Islet of Langerhans (tissue), 1 donor: Measurements from ENCODE around the gene TEKTIP1.

Source experiments
- FAIRE-seq: peaks from one replicate; lab custom pipeline; 2011; peaks lifted over from hg19 to GRCh38; lab: Jason Lieb, UNC

The TEKTIP1 gene

GRCh38 chr19:3538965-3539755, at the start of gene TEKTIP1:
Gene TEKTIP1, plus strand, starts transcription at chr19:3539174. Its CDS starts 4 bp downstream, at chr19:3539178.
- FAIRE-seq, result no peak

- FAIRE-seq, result no peak
These were observed 47.4 kb upstream of the TEKTIP1 start for GRCh38 chr19:3491396-3492119.

- no peak for FAIRE-seq
These were observed 46.7 kb upstream of the TEKTIP1 start for GRCh38 chr19:3492131-3492839.

GRCh38 chr19:3492919-3493318, 46.1 kb upstream of the TEKTIP1 start:
- FAIRE-seq, result no peak

- no peak for FAIRE-seq
These were observed 45.3 kb upstream of the TEKTIP1 start for GRCh38 chr19:3493651-3494050.

- no peak for FAIRE-seq
These were observed 44.9 kb upstream of the TEKTIP1 start for GRCh38 chr19:3494051-3494450.

GRCh38 chr19:3494559-3494958, 44.4 kb upstream of the TEKTIP1 start:
- no peak for FAIRE-seq

GRCh38 chr19:3496392-3497273, 42.3 kb upstream of the TEKTIP1 start:
- no peak for FAIRE-seq

- no peak for FAIRE-seq
These were observed 41.0 kb upstream of the TEKTIP1 start for GRCh38 chr19:3497757-3498520.

- no peak for FAIRE-seq
These were observed 39.1 kb upstream of the TEKTIP1 start for GRCh38 chr19:3499738-3500428.

- FAIRE-seq, result peak; percentile 92
These were observed 38.4 kb upstream of the TEKTIP1 start, which contains the start of gene DOHH for GRCh38 chr19:3500429-3501101. Gene DOHH, minus strand, starts transcription at chr19:3500674. Its CDS starts 3,860 bp downstream, at chr19:3496814.

GRCh38 chr19:3501780-3502179, 37.2 kb upstream of the TEKTIP1 start:
- no peak for FAIRE-seq

GRCh38 chr19:3503036-3503572, 35.9 kb upstream of the TEKTIP1 start:
- no peak for FAIRE-seq

GRCh38 chr19:3504735-3505134, 34.2 kb upstream of the TEKTIP1 start:
- FAIRE-seq, result no peak

- FAIRE-seq, result no peak
These were observed 33.2 kb upstream of the TEKTIP1 start, which contains the start of gene FZR1 for GRCh38 chr19:3505598-3506383. Gene FZR1, plus strand, starts transcription at chr19:3506311. Its CDS starts 16,679 bp downstream, at chr19:3522990.

- FAIRE-seq, result no peak
These were observed 32.3 kb upstream of the TEKTIP1 start for GRCh38 chr19:3506384-3507340.

GRCh38 chr19:3507371-3508120, 31.4 kb upstream of the TEKTIP1 start:
- FAIRE-seq, result no peak
